Measurements from ENCODE around the gene HS3ST3B1.

Gene HS3ST3B1

DNA sequence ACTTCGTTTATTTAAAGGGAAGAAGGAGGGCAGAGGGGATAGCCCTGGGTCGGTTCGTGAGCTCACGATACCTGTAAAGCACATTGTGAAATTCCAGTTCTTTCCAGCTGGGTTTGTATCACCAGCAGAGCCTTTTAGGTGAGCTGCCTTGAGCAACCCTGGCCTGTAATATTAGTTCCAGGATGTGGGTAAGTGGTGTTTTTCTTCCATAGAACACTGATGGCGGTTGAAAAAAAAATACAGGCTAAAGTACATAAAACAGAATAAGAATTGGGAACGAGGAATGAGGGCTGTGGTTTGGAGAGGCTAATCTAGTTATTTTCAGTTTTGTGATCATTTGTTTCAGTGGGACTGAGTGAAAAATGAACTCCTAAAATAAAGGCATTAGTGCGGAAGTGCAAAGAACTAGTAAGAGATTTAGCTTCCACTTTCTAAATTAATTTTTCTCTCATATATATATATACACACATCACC, 20.6 kb downstream of the HS3ST3B1 start:
- DNase-seq (ENCODE audit: low spot score): no peak

DNA sequence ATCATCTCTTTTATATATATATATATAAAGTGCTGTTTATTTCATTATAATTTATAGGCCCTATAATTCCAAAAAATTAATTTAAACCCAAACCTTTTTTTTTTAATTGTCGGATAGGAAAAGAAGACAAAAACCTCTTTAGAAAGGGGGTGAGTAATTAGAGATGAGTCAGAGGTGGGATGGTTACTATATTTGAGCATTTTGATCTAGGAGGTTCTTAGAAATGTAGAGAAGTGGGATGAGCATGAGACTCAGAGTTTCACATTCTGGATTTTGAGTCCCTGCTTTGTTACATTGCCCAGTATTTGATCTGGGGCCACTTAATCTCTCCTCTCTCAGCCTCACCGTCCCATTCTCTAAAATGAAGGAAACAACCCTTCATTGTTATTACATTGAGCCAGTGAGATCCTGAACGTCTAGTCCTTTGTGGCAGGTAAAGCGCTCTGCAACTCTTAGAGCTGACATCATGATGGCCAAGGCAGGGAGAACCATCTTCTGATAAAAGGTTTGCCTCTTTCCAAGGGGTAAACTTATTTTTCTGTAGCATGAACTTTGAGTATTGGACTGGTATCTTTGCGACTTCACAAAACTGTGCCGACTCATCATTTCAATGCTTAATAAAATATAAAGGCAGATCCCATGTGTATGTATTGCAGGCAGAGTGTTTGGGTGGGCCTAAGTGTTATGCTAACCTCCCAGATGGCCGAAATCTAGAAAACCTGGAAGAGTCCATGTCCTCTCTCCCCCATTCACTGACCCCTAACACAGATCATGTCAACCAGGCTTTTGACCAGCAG, 21.3 kb downstream of the HS3ST3B1 start:
- DNase-seq (ENCODE audit: low spot score): no peak

DNA sequence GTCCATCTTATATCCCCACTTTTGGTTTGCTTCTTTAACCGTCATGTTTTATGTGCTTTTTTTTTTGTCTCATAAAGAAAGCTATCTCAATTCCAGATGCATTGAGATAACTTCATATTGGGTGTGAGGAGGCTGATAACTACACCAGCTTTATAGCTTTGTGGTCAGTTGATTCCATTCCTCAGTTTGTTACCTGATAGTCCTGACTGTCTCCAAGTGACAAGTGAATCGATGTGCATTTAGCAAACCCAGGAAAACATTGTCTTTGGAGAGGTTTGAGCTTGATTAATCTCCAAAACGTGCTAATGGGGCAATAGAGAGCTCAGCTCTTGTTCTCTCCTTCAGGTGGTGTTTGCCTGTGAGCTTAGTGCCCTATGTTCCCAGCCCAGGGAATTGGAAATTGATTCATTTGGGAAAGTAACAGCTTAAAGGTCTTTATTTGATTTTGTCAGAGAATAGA, 22.7 kb downstream of the HS3ST3B1 start:
- no peak for DNase-seq (ENCODE audit: low spot score)

DNA sequence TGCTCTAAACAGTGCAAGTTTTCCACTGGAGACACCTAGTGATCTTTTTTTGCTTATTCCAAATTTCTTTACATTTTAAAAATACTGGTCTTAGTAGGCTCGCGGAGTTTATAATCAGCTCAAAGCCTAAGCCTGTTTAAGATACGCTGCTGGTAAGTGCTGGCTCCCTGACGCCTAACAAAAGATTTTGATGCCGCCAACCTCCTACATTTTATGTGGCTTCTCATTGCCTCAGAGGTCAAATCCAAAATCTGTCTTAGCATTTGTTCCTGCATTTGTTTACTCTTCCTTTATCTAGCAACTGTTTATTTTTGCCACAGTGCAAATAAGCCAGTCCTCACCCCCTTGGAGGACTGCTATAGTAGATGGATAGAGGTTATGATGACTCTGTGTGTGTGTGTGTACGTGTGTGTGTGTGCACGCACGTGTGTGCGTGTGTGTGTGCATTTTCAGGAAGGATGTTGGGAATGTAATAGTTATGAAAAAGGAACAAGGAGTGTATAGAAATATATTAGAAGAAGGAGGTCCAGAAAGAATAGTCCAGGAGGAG, 24.8 kb downstream of the HS3ST3B1 start:
- DNase-seq (ENCODE audit: low spot score): no peak

DNA sequence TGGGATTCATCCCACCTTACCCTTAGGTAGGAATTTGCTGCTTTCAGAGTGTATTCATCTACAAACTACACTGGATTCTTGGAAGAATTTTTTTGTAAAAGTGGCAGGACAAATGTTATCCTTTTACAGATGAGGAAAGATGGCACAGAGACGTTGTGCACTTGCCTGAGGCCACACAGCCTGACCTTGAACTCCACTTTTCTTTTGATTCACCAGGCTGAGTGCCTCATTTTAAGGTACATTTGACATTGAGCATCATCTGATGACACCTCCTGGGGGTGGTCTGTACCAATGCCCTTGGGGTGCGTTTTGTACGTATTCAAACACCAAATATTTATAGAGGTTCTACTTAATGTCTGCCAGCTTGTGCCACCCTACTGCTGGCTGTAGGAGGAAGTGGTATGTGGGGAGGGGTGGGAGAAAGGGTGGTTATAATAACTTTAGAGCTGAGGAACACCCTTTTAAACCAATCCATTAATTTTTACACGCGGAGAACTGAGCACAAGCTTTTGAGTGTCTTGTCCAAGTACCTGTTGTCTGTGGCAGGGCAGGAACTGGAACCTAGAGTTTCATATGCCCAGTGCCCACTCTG, 29.1 kb downstream of the HS3ST3B1 start:
- no peak for DNase-seq (ENCODE audit: low spot score)

DNA sequence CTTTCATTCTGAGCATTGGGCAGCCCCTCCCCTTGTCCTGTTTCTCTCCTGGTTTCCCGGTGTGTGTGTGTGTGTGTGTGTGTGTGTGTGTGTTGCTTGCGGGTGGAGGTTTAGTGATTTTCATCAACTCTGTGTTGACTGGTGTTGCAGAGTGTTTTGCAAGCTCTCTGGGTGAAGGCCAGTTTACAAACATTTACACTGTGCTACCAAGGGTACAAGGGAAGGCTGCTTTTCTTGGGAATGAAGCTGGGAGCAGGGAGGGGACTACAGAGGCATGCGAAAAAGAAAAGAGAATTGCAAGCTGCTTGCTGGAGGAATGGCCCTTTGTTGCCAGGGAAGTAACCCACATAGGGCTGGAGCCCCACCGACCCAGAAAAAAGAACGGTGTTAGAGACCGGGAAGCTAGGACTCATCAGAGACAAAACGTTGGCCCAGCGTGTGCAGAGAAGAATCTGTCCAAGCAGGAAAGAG, 29.6 kb downstream of the HS3ST3B1 start:
- no peak for DNase-seq (ENCODE audit: low spot score)

DNA sequence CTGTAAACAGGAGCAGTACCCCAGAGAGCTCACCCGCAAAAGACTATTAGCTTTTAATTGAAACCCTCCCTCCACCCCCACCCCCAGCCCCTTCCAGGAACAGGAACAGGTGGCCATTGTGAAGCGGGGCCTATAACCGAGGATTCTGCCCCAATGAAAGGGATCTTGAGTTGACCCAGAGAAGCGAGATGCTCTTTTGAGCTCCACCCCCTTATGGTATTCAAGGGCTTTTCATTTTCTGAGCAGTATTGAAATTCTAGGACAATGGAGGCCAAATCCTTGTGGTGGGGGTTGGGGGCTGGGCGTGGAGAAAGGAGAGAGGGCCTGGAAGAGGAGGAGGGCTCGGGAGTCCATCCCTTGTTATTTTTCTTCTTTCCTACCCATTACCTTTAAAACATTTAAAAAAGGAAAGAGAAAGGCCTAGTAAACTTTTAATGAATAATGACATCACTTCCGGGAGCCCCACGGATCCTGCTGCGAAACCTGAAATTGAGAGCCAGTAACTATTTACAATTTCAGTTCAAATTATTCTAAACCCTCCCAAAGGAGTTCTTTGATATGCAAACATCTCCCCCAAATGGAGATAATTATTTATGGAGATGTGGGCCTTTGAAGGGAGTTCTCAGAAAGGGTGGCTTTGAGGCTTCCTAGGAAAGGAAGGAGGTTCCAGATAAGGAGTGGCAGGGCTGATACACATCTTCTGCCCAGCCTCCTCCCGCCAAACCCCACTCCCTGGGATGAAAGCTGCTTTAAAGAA, 30.5 kb downstream of the HS3ST3B1 start:
- DNase-seq (ENCODE audit: low spot score): no peak

DNA sequence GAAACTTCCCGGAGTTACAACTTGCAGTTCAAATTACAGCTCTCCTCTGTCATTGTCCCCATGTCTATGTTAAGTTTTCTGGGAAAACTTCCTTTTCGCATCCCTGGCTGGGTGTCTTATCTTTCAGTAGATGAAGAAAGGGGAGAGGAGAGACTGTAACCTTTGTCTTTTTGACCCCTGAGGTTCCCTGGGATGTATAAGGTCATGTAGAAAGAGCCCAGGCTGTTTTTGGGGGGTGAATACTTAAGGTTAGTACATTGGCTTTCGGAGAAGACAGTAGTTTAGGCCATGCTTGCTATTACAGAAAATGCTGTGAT, 31.1 kb downstream of the HS3ST3B1 start:
- DNase-seq (ENCODE audit: low spot score): no peak

DNA sequence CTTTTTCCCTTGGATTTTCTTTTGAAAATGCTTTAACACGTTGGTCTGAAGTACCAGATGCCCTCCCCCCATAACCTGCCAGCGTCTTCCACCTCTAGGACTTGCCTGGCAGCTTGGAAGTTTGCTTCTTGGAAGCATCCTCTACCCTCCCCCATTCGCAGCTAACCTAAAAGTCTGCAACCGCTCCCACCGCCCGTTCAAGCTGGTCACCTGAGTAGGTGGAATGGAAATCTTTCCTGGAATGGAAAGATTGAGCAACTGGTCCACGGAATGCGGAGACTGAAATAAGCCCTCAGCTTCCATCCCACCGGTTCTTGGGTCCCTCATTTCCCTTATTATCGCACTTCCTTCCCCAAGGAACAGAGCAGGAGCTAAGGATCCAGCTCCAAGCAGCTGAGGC, 31.4 kb downstream of the HS3ST3B1 start:
- no peak for DNase-seq (ENCODE audit: low spot score)

DNA sequence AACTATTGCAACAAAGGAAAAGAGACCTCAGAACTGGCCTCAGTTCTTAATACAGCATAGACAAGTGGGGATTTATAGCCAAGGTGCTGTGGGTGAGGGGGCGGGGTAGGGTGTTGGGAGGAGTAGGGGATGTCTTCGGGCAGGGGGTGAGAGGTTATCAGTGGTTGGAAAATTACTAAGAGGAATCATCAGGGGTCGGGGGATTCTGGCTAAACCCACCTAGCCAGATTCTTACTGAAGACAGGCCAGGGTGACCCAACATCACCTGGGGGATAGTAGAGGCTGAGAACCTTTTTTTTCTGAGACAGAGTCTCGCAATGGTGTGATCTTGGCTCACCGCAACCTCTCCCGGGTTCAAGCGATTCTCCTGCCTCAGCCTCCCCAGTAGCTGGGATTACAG, 32.6 kb downstream of the HS3ST3B1 start:
- no peak for DNase-seq (ENCODE audit: low spot score)

DNA sequence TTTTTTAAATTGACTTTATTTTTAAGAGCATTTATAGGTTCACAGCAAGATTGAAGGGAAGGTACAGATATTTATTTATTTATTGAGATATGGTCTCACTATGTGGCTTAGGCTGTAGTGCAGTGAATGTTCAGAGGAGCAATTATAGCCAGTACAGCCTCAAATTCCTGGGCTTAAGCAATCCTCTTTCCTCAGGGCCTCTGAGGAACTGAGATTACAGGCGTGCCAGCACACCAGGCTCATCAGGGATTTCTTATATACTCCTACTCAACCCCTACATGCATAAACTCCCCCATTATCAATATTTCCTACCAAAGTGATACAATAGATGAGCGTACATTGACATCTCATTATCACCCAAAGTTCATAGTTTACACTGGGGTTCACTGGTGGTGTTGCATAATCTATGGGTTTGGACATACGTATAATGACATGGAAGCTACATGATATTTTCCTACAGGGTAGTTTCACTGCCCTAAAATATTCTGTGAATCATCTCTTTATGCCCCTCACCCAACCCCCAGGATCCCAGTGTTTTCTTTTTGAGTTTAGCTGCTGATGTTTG, 33.5 kb downstream of the HS3ST3B1 start:
- DNase-seq (ENCODE audit: low spot score): no peak

DNA sequence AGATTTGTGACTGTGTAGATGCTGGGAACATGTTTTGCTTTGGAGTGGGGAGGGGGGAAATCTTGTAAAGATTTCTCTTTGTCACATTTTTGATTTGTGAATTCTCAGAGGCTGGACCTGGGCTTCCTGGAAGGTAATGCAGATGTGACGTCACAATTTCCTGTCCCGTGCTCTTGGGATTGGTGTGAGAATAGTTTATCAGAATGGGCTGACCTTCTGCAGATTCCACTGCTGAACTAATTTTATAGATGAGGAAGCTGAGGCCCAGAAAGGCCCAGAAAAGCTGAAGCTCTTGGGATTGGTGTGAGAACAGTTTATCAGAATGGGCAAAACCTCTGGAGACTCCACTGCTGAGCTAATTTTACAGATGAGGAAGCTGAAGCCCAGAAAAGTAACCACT, 34.0 kb downstream of the HS3ST3B1 start:
- no peak for DNase-seq (ENCODE audit: low spot score)

DNA sequence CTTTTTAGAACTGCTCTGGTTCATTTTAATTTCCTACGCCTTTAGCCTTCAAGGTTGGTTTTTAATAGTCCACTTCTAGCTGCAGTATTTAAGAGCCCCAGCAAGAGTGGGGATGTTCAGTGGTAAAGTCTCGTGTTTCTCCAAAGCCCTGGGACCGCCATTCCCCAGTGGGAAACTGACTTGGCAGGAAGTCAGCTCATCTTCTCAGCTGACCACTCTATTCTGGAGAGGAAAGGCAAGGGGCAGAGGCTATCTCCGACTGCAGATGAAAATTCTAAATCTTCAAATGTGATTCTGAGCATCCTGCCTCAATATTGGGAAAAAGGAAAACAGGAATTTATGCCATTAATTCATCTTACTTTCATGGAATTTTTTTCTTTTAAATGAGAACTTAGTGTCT, 35.5 kb downstream of the HS3ST3B1 start:
- no peak for DNase-seq (ENCODE audit: low spot score)

DNA sequence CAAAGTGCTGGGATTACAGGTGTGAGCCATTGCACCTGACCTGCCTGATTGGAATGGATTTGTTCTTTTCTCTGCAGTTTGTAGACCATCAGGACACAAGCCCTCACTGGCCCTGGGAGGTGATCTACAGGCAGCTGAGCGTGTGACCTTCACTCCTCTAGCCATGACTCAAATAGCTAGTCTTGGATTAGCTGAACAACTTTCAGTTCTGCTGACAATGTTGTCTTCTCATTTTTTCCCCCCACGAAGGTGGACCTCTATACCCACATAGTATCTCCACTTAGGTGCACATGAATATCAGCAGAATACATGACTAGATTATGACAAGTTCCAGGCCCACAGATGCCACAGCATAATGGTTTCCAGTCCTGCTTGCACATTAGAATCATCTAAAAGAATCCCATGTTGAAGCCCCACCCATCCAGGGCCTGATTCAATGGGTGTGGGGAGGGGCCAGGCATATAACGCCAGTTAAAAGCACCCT, 36.8 kb downstream of the HS3ST3B1 start:
- no peak for DNase-seq (ENCODE audit: low spot score)

DNA sequence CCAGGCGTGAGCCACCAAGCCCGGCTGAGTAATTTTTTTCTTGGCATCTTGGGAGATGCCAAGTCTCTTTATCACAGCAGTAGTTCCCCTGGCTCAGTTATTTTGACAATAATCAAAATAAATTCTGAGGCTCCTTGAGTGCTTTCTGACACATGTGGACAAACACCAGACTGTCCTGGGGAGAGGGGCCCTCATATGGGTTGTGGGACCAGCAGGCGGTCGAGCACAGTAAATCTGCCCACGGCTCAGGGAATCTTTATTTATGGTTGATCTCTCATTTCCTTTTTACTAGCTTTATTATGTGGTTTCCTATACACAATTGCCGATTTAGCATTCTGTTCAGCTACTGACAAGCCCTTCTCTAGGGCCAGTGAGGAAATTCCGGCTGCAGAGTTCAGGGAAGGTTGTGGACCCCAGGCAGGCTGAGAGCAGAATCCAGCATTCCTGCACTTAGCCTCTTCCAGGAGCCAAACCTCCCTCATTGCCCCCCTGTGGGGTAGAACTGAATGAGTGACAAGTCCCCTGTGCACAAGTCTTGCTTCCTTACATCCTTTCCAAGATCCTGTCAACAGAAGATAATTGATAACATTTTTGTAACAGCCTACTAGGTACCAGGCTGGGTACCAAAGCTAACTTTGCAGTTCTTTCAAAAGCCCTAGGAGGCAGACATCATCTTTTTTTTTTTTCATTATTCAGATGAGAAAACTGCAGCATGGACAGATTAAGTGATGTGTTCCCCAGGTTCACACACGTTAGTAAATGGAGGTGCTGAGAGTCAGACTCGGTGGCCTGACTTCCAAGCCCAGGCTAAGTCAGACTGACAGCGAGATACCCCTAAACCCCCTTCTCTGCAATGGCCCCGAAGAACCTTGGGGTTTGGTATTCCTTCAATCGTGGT, 40.2 kb downstream of the HS3ST3B1 start:
- DNase-seq (ENCODE audit: low spot score): no peak

DNA sequence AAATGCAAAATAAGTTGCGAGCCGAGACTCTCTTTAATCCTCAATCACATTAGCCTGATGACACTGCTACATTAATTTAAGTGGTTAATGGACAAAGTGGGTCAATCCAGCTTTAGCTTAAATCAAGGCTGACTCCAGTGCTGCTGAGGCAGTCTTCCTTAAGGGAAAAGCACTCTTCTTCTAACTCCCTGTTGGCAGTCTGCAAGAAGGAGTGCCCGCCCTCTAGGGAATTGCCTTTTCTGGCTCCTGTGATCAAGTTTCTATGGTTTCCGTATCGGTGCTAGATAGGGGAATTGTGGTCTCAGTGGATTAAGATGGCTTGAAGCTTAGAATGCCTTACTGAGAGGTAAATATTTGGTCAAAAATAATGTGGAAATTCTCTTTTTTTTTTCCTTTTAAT, 41.0 kb downstream of the HS3ST3B1 start:
- no peak for DNase-seq (ENCODE audit: low spot score)

DNA sequence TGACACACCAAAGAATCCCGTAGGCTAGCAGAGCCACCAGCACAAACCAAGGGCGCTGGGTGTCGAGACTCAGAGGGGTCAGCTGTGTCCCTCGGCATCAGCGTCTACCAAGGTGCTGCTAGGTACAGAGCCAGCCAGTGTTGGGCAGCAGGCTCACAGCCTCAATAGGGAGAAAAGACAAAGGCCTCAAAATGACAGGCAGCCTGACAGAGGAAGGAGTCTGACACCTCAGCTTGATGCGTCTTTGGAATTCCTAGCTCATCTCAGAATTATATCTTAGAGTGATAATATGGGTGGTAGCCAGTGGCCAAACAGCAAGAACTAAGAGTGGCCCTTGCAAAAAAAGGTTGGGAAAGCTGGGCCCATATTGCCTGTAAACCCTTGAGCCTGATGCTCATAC, 45.9 kb downstream of the HS3ST3B1 start:
- no peak for DNase-seq (ENCODE audit: low spot score)

DNA sequence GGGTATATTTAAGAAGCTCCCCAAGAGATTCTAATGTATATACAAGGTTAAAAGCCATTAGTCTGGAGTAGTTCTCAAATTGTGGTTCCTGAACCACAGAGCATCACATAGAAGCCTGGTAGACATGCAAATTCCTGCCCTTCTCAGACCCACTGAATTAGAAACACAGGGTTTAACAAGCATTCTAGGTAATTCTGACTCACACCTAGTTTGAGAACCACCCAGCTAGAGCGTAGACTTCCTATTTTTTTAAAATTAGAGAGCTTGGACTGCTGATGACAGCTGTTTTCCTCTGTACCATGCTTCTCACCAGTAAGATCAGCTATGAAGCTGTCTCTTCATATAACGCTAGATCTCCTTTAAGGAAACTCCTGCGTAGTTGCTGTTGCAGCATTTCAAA, 50.6 kb downstream of the HS3ST3B1 start:
- DNase-seq (ENCODE audit: low spot score): no peak

DNA sequence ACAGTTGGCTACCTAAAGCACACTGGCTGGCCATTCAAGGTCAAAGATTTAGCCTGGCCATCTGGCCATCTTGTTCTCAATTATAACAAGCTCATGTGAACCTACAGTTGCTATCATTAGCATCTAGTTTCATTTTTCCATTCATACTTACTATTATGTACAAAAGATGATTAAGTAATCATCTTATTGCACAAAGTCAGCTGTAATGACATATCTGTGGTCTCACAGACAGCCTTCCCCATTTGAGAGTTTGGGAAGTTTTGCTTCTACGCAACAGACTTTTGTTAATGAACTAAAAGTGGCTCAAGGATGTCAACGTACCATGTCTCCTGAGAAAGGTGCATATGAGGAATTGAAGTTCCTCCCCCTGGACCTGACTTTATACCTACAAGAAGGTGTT, 51.3 kb downstream of the HS3ST3B1 start:
- no peak for DNase-seq (ENCODE audit: low spot score)

DNA sequence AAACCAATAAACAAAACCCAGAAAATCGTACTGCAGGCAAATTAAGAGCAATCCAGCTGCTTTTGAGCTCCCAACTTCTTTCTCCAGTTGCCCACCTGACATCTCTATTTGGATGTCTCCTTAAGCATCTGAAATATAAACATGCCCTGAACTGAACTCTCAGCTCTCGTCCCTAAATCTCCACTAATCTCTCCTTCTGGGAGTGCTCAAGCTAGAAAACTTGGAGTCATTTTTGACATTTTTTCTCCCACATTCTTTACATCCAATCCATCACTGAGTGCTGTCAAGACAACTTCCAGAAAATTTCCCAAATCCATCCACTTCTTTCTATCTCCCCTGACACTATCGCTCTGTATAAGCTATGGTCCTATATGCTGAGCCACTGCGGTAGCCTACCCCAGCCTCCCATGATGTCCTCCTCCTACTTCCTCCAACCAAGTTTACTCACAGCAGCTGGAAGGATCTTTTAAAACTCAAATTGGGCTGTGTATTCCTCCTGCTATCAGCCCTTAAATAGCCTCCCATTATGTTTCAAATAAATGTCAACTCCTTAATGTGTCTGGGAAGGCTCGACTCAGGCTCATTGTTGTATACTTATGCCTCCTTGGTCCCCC, 53.1 kb downstream of the HS3ST3B1 start:
- no peak for DNase-seq (ENCODE audit: low spot score)

DNA sequence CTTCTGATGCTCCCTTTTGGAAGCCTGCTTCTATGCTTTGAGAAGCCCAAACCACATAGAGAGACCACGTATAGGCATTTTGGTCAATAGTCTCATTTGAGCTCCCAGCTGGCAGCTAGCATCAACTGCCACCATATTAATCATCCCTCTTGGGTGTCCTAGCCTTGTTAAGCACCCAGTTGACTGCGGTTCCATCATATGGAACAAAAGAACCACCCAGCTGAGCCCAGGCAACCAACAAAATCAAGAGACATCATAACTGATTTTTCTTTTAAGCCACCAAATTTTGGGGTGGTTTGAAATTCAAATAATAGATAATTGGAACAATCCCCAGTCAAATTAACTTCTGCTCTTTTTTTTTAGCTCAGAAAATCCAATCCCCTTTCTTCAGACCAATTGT, 53.9 kb downstream of the HS3ST3B1 start:
- no peak for DNase-seq (ENCODE audit: low spot score)
